GM12878 (cell line): Measurements from ENCODE around the gene ALDH3A2. TPM values are rescaled to one million over a fixed set of nuclear protein-coding genes. Genes with fewer than 3 reads are reported as not detected.

Experiments
- ATAC-seq: fragments of 200-7000 bp; cut with Tn5 transposase; 3 replicates; pipeline ENCODE4 v1.9.1; 2020; ENCODE audit warnings: mild to moderate bottlenecking, moderate library complexity
- BruUV-seq: library from RNA; stranded (reverse); fragments of 400-500 nt; replicated peaks from 2 replicates; lab custom pipeline; 2021; lab: Mats Ljungman, UMichigan
- CTCF ChIA-PET: fragments of 300-600 bp; sonication (Branson Sonifier 250); formaldehyde crosslinking; extraction: SDS; loops from one replicate; lab custom pipeline; 2021; ENCODE audit warnings: inconsistent platforms; lab: Yijun Ruan, JAX
- POLR2A ChIA-PET: fragments of 350-600 bp; formaldehyde crosslinking; extraction: SDS; loops from one replicate; lab custom pipeline; 2021; ENCODE audit warnings: inconsistent platforms; lab: Charles Lee
- RAD21 ChIA-PET: fragments of 300-600 bp; sonication (Branson Sonifier 250); formaldehyde crosslinking; loops from one replicate; lab custom pipeline; 2023; ENCODE audit warnings: antibody characterized with exemption; ENCODE audit not compliant: unreplicated experiment; lab: Charles Lee
- SMC1A ChIA-PET: fragments of 300-600 bp; sonication (Branson Sonifier 250); formaldehyde crosslinking; loops from one replicate; lab custom pipeline; 2023; ENCODE audit not compliant: unreplicated experiment, uncharacterized antibody; lab: Charles Lee
- DNase-seq: peaks from one replicate; pipeline ENCODE4 v3.0.0-alpha.2; 2011; ENCODE audit warnings: low read depth, low spot score
- FAIRE-seq: peaks from 3 replicates; lab custom pipeline; 2011; peaks lifted over from hg19 to GRCh38; lab: Jason Lieb, UNC
- H2AFZ ChIP-seq: 2 replicates; pipeline ENCODE4 v1.6.0; 2011; ENCODE audit warnings: low read depth, low read length, control low read depth; ENCODE audit not compliant: control insufficient read depth
- H3K27ac ChIP-seq: 2 replicates; pipeline ENCODE4 v1.5.1; 2011; ENCODE audit warnings: control low read depth; ENCODE audit not compliant: control insufficient read depth, insufficient read depth
- H3K27me3 ChIP-seq, 2 experiments: replicated peaks in 1 of 2; 2 replicates each; pipeline versions ENCODE4 v1.6.0 to v1.6.1; 2011; ENCODE audit warnings: low read length in 1 of 2; ENCODE audit not compliant: control insufficient read depth in 2 of 2, insufficient read depth in 2 of 2
- H3K36me3 ChIP-seq, 2 experiments: 2 replicates each; pipeline ENCODE4 v1.5.1; 2011; ENCODE audit warnings: low read length in 1 of 2; ENCODE audit not compliant: control insufficient read depth in 2 of 2, insufficient read depth in 2 of 2
- H3K4me1 ChIP-seq: 2 replicates; pipeline ENCODE4 v1.6.1; 2011; ENCODE audit warnings: mild to moderate bottlenecking, low read length, moderate library complexity, mixed read lengths; ENCODE audit not compliant: control insufficient read depth, insufficient read depth
- H3K4me2 ChIP-seq: 2 replicates; pipeline ENCODE4 v1.6.0; 2011; ENCODE audit warnings: control low read depth; ENCODE audit not compliant: control insufficient read depth, insufficient read depth
- H3K4me3 ChIP-seq: fragments of 200-600 bp; sonication (generic); 2 replicates; pipeline ENCODE4 v1.5.1; 2016
- H3K79me2 ChIP-seq: 2 replicates; pipeline ENCODE4 v1.6.0; 2011; ENCODE audit warnings: low read length; ENCODE audit not compliant: control insufficient read depth, insufficient read depth
- H3K9ac ChIP-seq: 2 replicates; pipeline ENCODE4 v1.8.0; 2011; ENCODE audit warnings: low read length, control low read depth, mixed read lengths; ENCODE audit not compliant: control insufficient read depth, insufficient read depth
- H3K9me3 ChIP-seq: replicated peaks from 3 replicates; pipeline ENCODE4 v1.5.1; 2011; ENCODE audit warnings: mild to moderate bottlenecking, low read length; ENCODE audit not compliant: control insufficient read depth, insufficient read depth
- H4K20me1 ChIP-seq: 2 replicates; pipeline ENCODE4 v1.6.0; 2011; ENCODE audit not compliant: control insufficient read depth, insufficient read depth
- EP300 ChIP-seq, 2 experiments: fragments of 150-350 bp in 1 of 2; IDR thresholded peaks; 2 replicates each; pipeline ENCODE4 v1.6.1; 2011 to 2012; ENCODE audit warnings: low read depth in 2 of 2, low read length in 2 of 2, borderline replicate concordance in 1 of 2, improper control_type of control experiment in 1 of 2, inconsistent platforms in 1 of 2; ENCODE audit not compliant: control insufficient read depth in 1 of 2
- PAX8 ChIP-seq: fragments of 450-650 bp; IDR thresholded peaks from 2 replicates; pipeline ENCODE4 v1.6.1; 2017; ENCODE audit warnings: mild to moderate bottlenecking, moderate library complexity
- WGBS: methylation state at CpG from one replicate; pipeline ENCODE4 v1.1.6; 2016; ENCODE audit warnings: low lambda C conversion rate; ENCODE audit not compliant: insufficient replicate concordance, insufficient coverage; ENCODE audit errors: missing lambda C conversion rate; 5-methylcytosine and 5-hydroxymethylcytosine counted together
- in situ Hi-C: fragments of 300-500 bp; cut with MboI; formaldehyde crosslinking; loops from 9 replicates; pipeline ENCODE4 v1.14.3; 2018; ENCODE audit warnings: mixed read lengths
- intact Hi-C: fragments of 100-400 bp; cut with micrococcal nuclease; formaldehyde crosslinking; loops from one replicate; pipeline ENCODE4 v1.14.2; 2022; ENCODE audit not compliant: unreplicated experiment
- polyA plus RNA-seq, 11 experiments: library from polyadenylated mRNA; depleted of rRNA in 4 of 11; unstranded in 6 of 11; stranded (reverse) in 5 of 11; fragments of >200 nt; fragmentation: Nextera tagmentation in 4 of 11; fragmentation: Illumina TruSeq in 1 of 11; extraction: Ambion mirVana in 4 of 11; extraction: Trizol in 1 of 11; gene quantifications; 1 replicate in 1 of 11; 2 replicates in 10 of 11; pipeline versions ENCODE4 v1.2.1 to v1.2.3, GENCODE V29; 2011 to 2016; ENCODE audit warnings: inconsistent platforms in 2 of 11, missing spikeins in 2 of 11, low read depth in 1 of 11
- total RNA-seq, 4 experiments: library from RNA; depleted of rRNA in 3 of 4; stranded (reverse); fragments of >200 nt in 3 of 4; fragmentation: Illumina TruSeq in 1 of 4; extraction: Trizol in 1 of 4; gene quantifications; 2 replicates each; pipeline versions ENCODE4 v1.2.1 to v1.2.3, GENCODE V29; 2013 to 2021
- TF ChIP-seq, protein P1 (sequence below): fragments of 450-650 bp; conservative IDR thresholded peaks from 2 replicates; pipeline ENCODE4 v1.6.1; 2017; ENCODE audit warnings: mild to moderate bottlenecking, moderate library complexity
- TF ChIP-seq, protein P2 (sequence below): IDR thresholded peaks from 2 replicates; pipeline ENCODE4 v1.6.1; 2012; ENCODE audit warnings: low read depth, low read length, improper control_type of control experiment
- TF ChIP-seq, protein P3 (sequence below): IDR thresholded peaks from 2 replicates; pipeline ENCODE4 v1.6.1; 2011; ENCODE audit warnings: mild to moderate bottlenecking, low read depth, low read length, moderate library complexity; ENCODE audit not compliant: insufficient replicate concordance

ALDH3A2 gene
- total and polyA plus RNA-seq, 10 of the 15 experiments (the other 5 are each of a cell fraction or from before 2014, with no cell fraction given): 5.0 to 37.0 (median 26.1) TPM

DNA sequence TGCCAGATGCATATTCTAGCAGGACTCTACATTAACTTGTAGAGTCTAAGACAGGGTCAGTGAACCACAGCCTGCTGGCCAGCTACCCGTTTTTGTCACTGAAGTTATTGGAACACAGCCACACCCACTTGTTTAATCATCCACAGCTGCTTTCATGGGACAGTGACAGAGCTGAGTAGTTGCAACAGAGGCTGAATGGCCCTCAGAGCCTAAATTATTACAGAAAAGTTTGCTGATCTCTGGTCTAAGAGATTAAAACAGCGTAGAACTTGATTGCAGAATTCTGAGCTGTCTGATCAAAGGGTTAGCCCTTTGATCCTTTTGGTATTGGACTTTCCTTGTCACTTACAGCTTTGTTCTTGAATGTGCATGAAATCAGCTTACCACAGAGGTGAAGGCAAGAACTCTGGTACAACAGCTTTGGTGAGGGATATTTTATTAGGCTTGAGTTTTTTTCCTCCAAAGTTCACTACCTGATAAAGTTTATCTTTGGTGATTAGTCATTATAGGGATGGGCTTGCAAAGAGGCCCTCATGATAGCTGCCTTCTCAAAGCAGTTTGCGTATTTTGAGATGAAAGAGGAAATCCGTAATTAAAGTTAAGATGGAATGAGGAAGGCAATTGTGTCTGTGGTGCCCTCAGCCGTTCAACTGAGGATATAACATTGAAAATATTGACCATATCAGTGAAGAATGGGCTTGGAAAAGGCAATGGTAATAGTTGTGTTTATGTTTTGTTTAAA is 23.6 kb downstream of the ALDH3A2 start:
- Histone ChIP-seq H2AFZ (no peak overlapping the region), H3K4me3 (no peak overlapping the region), H3K36me3 (peaks cover 0 to 3% of the 10 kb centered on the region in 2 experiments; a peak in 3 of 4 replicates), H3K9ac (no peak overlapping the region), H3K27ac (no peak overlapping the region), H3K27me3 (no peaks in the 10 kb centered on the region), H3K79me2 (no peaks in the 10 kb centered on the region), H4K20me1 (no peaks in the 10 kb centered on the region), H3K4me2 (no peak overlapping the region), H3K4me1 (no peaks in the 10 kb centered on the region), H3K9me3 (no peaks in the 10 kb centered on the region)
- ChIA-PET SMC1A (no interaction called here), RAD21 (no interaction called here), POLR2A (interaction anchor here (1.5 kb wide), 1 partner anchor 11 kb away, joined by 4 read pairs; no protein-coding TSS in a partner anchor), CTCF (no interaction called here)
- DNase-seq (no peak), ATAC-seq (no peak), FAIRE-seq (no peak)
- BruUV-seq: no TSS peak
- in situ Hi-C loops (no loop called here), intact Hi-C loops (no loop called here)
- TF ChIP-seq EP300 (IDR thresholded peaks at IDR 0.05; ENCODE audit: borderline replicate concordance in 1 of 2, control insufficient read depth in 1 of 2, low read depth in 2 of 2, low read length in 2 of 2) (no peak), PAX8 (no peak)
- TF ChIP-seq, protein P1, sequence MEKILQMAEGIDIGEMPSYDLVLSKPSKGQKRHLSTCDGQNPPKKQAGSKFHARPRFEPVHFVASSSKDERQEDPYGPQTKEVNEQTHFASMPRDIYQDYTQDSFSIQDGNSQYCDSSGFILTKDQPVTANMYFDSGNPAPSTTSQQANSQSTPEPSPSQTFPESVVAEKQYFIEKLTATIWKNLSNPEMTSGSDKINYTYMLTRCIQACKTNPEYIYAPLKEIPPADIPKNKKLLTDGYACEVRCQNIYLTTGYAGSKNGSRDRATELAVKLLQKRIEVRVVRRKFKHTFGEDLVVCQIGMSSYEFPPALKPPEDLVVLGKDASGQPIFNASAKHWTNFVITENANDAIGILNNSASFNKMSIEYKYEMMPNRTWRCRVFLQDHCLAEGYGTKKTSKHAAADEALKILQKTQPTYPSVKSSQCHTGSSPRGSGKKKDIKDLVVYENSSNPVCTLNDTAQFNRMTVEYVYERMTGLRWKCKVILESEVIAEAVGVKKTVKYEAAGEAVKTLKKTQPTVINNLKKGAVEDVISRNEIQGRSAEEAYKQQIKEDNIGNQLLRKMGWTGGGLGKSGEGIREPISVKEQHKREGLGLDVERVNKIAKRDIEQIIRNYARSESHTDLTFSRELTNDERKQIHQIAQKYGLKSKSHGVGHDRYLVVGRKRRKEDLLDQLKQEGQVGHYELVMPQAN: no peak
- TF ChIP-seq, protein P2, sequence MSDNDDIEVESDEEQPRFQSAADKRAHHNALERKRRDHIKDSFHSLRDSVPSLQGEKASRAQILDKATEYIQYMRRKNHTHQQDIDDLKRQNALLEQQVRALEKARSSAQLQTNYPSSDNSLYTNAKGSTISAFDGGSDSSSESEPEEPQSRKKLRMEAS: no peak
- TF ChIP-seq, protein P3, sequence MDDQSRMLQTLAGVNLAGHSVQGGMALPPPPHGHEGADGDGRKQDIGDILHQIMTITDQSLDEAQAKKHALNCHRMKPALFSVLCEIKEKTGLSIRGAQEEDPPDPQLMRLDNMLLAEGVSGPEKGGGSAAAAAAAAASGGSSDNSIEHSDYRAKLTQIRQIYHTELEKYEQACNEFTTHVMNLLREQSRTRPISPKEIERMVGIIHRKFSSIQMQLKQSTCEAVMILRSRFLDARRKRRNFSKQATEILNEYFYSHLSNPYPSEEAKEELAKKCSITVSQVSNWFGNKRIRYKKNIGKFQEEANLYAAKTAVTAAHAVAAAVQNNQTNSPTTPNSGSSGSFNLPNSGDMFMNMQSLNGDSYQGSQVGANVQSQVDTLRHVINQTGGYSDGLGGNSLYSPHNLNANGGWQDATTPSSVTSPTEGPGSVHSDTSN: no peak
- WGBS: 78% methylated on average over 5 of the region's 5 CpGs
